Ovary (tissue), 3 donors: ENCODE data around the gene SARM1.

Experiments used
- CTCF ChIP-seq, 3 donors: fragments of 450-650 bp in 2 of 3; fragments of 200-600 bp in 1 of 3; IDR thresholded peaks; one replicate each; pipeline versions ENCODE4 v1.5.1 to v1.8.0; 2016 to 2022; ENCODE audit warnings: antibody characterized with exemption in 3 of 3, mild to moderate bottlenecking in 1 of 3
- EP300 ChIP-seq: sonication (generic); formaldehyde crosslinking; IDR thresholded peaks from one replicate; pipeline ENCODE4 v1.6.1; 2017; ENCODE audit warnings: antibody characterized with exemption
- POLR2A ChIP-seq: fragments of 450-650 bp; IDR thresholded peaks from one replicate; pipeline ENCODE4 v1.6.1; 2017; ENCODE audit warnings: antibody characterized with exemption, mild to moderate bottlenecking, moderate library complexity
- donor health status: DM: no; HTN: no; CAD: no.

GRCh38 chr17:28447396-28447760 is 75.9 kb downstream of the SARM1 start:
- TF ChIP-seq POLR2A (no peak), CTCF (IDR thresholded peaks at IDR 0.05) (no peak), EP300 (no peak)
